HG03342 (cell line): ENCODE data around the gene GPR137B.
"Not testable (repeated sequence)": the region's sequence is repeated elsewhere in the genome, so short reads cannot be mapped to it uniquely, and the experiment has no call there.

Source experiments
- ATAC-seq: cut with Tn5 transposase; IDR thresholded peaks from one replicate; pipeline ENCODE4 v1.9.1; 2021; ENCODE audit warnings: mild to moderate bottlenecking, moderate library complexity; ENCODE audit not compliant: unreplicated experiment

The GPR137B gene

GRCh38 chr1:236186471-236186870, 44.1 kb downstream of the GPR137B start:
- ATAC-seq = not testable (repeated sequence)

DNA sequence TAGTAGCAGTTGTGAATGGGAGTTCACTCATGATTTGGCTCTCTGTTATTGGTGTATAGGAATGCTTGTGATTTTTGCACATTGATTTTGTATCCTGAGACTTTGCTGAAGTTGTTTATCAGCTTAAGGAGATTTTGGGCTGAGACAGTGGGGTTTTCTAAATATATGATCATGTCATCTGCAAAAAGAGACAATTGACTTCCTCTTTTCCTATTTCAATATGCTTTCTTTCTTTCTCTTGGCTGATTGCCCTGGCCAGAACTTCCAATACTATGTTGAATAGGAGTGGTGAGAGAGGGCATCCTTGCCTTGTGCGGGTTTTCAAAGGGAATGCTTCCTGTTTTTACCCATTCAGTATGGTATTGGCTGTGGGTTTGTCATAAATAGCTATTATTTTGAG, 45.7 kb downstream of the GPR137B start:
- not testable (repeated sequence) for ATAC-seq

GRCh38 chr1:236193184-236193583, 50.8 kb downstream of the GPR137B start:
- ATAC-seq = no peak

GRCh38 chr1:236200925-236201324, 58.6 kb downstream of the GPR137B start:
- no peak for ATAC-seq

- ATAC-seq = no peak
These were observed 59.4 kb downstream of the GPR137B start for GRCh38 chr1:236201786-236202185.

- no peak for ATAC-seq
These were observed 61.7 kb downstream of the GPR137B start for GRCh38 chr1:236204039-236204438.

DNA sequence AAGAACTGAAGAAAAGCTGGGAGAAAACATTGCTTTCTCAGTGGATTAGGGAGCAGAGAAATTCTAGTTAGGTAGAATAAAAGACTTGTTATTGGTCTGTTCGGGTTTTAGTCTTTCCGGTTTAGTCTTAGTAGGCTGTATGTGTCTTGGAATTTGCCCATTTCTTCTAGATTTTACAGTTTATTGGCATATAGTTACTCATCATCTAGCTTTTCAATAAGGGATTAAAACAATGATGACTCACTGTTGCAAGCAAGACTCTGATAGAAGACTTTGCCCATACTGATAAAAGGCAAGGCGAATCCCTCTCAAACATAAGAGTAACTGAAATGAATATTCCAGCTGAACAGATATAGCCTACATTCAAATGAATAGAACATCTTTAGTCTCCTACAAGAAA, 62.3 kb downstream of the GPR137B start:
- ATAC-seq = no peak

- ATAC-seq = no peak
These were observed 64.2 kb downstream of the GPR137B start for GRCh38 chr1:236206548-236206947.

DNA sequence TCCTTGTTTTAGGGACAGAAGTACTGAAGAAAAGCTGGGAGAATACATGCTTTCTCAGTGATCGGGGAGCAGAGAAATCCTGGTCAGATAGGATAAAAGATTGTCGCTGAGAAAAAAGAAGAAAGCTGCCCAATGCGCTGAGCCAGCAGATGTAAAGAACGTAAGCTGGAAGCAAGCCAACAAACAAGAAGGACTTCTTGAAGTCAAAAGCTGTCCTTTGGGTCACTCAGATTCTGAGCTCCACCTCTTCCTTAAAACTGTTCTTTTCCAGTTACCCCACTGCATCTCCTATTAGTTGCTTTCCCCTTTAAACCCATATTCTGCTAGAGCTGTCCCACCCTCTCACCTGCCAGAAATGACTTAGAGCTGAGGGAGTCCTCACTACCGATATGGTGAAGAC, 64.8 kb downstream of the GPR137B start:
- no peak for ATAC-seq

DNA sequence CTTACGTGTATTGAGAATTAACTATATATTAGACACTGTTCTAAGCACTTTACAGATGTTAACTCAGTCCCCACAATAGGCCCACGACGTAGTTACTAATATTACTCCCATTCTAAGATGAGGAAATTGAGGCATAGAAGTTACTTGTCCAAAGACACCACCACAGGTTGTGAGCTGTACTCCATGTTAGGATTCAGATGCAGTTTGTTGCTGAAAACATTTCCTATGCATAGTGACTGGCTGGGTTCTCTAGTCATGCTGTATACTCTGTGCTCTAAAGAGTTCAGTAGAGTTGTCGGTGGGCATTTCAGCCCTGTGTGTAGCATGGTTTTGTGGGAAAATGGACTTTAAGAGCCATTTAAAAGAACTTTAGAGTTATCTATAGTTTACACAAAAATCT, 65.2 kb downstream of the GPR137B start:
- ATAC-seq = no peak

DNA sequence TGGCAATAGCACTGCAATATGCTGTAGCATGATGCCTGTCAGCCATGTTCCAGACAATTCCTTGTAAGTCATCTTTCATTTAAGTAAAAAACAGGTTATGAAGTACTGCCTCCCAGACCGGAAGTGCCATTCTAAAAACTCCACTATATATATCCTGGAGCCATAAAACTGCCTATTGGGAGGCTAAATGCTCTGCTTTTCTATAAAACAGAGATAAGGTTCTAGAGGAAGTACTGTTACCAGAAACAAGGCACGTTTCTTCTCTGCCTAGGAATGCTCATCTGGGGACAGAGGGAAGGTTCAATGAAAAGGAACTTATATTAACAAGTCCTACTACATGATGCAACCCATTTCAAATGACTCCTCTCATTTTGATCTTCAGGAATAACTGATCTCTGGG, 66.8 kb downstream of the GPR137B start:
- no peak for ATAC-seq

- ATAC-seq = no peak
These were observed 67.4 kb downstream of the GPR137B start for GRCh38 chr1:236209713-236210112.

- ATAC-seq = no peak
These were observed 69.5 kb downstream of the GPR137B start for GRCh38 chr1:236211815-236212214.

DNA sequence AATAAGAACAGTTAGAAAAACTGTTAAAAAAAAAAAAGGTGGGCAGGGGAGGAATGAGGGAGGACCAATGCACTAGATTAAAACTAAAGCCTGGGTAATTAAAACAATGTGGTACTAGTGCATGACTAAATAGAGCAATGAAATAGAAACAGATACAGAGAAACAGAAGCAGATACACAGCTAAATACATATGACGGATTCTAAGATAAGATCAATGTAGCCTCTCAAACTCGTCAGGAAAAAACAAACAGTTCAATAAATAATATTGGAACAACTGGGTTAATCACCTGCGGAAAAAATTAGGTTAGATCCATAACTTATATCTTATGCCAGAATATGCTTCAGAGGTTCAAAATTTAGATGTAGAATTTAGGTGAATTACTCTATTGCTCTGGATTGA, 71.2 kb downstream of the GPR137B start:
- ATAC-seq = no peak

- no peak for ATAC-seq
These were observed 72.4 kb downstream of the GPR137B start for GRCh38 chr1:236214761-236215160.

DNA sequence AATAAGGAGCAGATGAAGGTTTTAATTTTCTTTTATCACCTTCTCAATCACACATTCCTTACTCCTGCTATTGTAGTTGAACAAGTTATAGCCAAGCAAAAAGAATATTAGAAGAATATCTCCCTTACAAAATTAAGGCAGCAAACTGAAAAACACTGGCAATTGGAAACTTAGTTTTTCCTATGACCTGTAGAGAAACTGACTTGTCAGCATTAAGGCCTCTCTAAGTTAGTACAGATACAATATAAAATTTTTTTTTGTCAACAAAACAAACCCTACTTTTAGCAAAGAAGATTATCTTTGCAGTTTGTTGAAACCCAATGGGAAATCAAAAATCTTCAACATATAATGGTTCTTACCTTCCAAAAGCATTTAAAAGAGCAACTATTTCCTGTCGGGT, 78.1 kb downstream of the GPR137B start:
- ATAC-seq = no peak

- no peak for ATAC-seq
These were observed 80.3 kb downstream of the GPR137B start for GRCh38 chr1:236222632-236223031.

- ATAC-seq = no peak
These were observed 86.1 kb downstream of the GPR137B start for GRCh38 chr1:236228411-236228810.

- ATAC-seq = no peak
These were observed 92.8 kb downstream of the GPR137B start for GRCh38 chr1:236235116-236235515.

GRCh38 chr1:236239092-236239585, 96.8 kb downstream of the GPR137B start:
- no peak for ATAC-seq

DNA sequence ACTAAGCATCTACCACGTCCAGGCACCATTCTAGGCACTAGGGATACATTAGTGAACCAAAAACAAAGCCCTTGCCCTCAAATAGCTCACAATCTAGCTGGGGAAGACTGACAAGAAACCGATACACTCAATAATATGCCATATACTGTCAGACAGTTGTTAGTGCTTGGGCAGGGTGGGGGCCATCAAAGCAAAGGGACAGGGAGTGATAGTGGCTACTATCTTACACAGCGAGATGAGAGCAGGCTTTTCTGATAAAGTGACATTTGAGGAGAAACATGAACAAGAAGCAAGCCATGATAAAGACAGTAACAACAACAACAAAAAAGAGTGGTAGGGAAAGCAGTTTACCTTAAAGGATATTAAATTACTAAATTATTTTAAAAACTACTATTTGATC, 98.3 kb downstream of the GPR137B start:
- ATAC-seq = no peak

GRCh38 chr1:236242568-236242967, 100.2 kb downstream of the GPR137B start:
- ATAC-seq = no peak

DNA sequence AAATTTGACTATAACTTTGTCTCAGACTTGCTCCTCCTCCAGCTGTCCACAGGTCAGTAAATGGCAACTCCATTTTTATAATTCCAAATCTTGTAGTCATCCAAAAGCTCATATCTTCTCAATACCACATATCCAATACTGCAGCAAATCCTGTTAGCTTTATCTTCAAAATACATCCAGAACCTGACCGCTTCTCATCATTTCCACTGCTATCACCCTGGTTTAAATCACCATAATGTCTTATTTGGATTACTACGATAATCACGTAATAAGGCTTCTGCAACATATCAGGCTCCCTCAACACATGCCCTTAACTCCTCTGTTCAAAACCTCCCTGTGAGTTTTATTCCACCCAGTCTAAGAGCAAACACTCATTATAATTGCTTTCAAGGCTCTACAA, 104.9 kb downstream of the GPR137B start:
- ATAC-seq = no peak

DNA sequence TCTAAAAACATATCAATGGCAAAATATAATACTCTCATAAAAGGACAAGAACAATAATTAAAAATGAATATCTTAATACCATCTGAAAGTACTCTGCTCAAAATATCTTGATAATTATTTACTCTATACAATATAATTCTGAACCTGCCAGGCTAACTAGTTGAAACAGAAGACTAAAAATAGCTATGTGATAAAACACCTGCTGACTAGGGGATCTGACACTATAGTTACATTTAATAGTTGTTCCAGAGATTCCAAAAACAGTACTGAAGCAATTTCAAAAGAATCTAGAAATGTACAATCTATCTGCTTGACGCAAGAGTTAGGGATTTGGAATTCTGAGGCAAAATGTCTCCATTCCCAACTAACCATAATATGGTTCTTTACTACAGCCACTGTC, 109.2 kb downstream of the GPR137B start:
- no peak for ATAC-seq
